Left lung (tissue), 10 donors: Measurements from ENCODE around the gene TMX1. TPM values are rescaled to one million over a fixed set of nuclear protein-coding genes. Genes with fewer than 3 reads are reported as not detected.

ENCODE experiments used
- ATAC-seq: fragments of 200-7000 bp; cut with Tn5 transposase; one replicate; pipeline ENCODE4 v1.9.1; 2020; ENCODE audit warnings: moderate library complexity
- DNase-seq, 4 donors: peaks; one replicate each; pipeline ENCODE4 v3.0.0-alpha.2; 2013 to 2020
- H3K27ac ChIP-seq, 2 donors: fragments of 200-600 bp; sonication (generic) in 1 of 2; one replicate each; pipeline versions ENCODE4 v1.5.0 to v1.8.0; 2020 to 2021
- H3K27me3 ChIP-seq, 2 donors: fragments of 200-600 bp; sonication (generic) in 1 of 2; one replicate each; pipeline versions ENCODE4 v1.5.0 to v1.8.0; 2020 to 2021
- H3K36me3 ChIP-seq, 2 donors: fragments of 200-600 bp; sonication (generic) in 1 of 2; one replicate each; pipeline versions ENCODE4 v1.5.0 to v1.8.0; 2020 to 2021
- H3K4me1 ChIP-seq, 2 donors: fragments of 200-600 bp; one replicate each; pipeline ENCODE4 v1.8.0; 2021
- H3K4me3 ChIP-seq, 2 donors: fragments of 200-600 bp; sonication (generic) in 1 of 2; one replicate each; pipeline versions ENCODE4 v1.5.0 to v1.8.0; 2020 to 2021; ENCODE audit warnings: mild to moderate bottlenecking in 1 of 2
- H3K9me3 ChIP-seq, 2 donors: fragments of 200-600 bp; sonication (generic) in 1 of 2; one replicate each; pipeline versions ENCODE4 v1.5.0 to v1.8.0; 2020 to 2021
- intact Hi-C, 2 donors: fragments of 100-400 bp; cut with DNase I; formaldehyde crosslinking; loops; one replicate each; pipeline versions ENCODE4 v1.11.2 to v1.14.2; 2022
- polyA plus RNA-seq, 6 donors: library from polyadenylated mRNA; unstranded; fragments of 120-200 nt; gene quantifications; one replicate each; pipeline ENCODE4 v1.2.1, GENCODE V29; 2013; ENCODE audit not compliant: insufficient read length in 6 of 6
- total RNA-seq, 2 donors: library from RNA; stranded (reverse); fragmentation: NEBNext Ultra II Directional; extraction: Animal tissue kit (Norgen Biotek cat#: 25700); gene quantifications; one replicate each; pipeline ENCODE4 v1.2.1, GENCODE V29; 2021
- TF ChIP-seq, protein P1 (sequence below), 2 donors: fragments of 200-600 bp; sonication (generic) in 1 of 2; IDR thresholded peaks; one replicate each; pipeline versions ENCODE4 v1.5.0 to v1.8.0; 2021; ENCODE audit warnings: antibody characterized with exemption in 2 of 2
- donor health status: DM: no; HTN: yes; CAD: no.
- donor health status: DM: no; HTN: no; CAD: no.

The TMX1 gene
- total and polyA plus RNA-seq, 8 donors: 32.7 to 55.7 (median 49.6) TPM

DNA sequence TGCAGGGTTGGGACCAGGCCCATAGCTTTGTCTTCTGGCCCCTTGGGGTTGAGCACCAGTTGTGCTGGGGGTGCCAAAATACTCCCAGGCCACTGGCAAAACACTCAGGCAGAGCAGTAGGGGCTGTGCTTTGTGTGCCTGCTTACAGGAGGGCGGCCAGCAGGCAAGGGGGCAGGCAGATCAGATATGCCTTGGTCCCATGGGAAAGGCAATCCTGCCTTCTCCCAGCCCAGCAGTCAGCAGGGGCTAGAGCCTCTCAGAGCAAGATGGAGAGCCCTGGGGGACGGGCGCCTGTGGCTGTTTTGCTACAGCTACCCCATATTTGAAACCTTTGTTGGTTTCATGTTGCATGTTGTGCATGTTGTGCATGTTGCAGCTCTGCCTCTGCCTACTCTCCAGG lies 36.2 kb upstream of the TMX1 start:
- no peak for ATAC-seq
- Histone ChIP-seq H3K4me3 (no peak overlapping the region), H3K27me3 (no peaks in the 10 kb centered on the region), H3K27ac (no peak overlapping the region), H3K4me1 (no peaks in the 10 kb centered on the region), H3K36me3 (no peaks in the 10 kb centered on the region), H3K9me3 (no peaks in the 10 kb centered on the region)
- no peak for DNase-seq
- TF ChIP-seq, protein P1, sequence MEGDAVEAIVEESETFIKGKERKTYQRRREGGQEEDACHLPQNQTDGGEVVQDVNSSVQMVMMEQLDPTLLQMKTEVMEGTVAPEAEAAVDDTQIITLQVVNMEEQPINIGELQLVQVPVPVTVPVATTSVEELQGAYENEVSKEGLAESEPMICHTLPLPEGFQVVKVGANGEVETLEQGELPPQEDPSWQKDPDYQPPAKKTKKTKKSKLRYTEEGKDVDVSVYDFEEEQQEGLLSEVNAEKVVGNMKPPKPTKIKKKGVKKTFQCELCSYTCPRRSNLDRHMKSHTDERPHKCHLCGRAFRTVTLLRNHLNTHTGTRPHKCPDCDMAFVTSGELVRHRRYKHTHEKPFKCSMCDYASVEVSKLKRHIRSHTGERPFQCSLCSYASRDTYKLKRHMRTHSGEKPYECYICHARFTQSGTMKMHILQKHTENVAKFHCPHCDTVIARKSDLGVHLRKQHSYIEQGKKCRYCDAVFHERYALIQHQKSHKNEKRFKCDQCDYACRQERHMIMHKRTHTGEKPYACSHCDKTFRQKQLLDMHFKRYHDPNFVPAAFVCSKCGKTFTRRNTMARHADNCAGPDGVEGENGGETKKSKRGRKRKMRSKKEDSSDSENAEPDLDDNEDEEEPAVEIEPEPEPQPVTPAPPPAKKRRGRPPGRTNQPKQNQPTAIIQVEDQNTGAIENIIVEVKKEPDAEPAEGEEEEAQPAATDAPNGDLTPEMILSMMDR (IDR thresholded peaks at IDR 0.05): no peak
- intact Hi-C loops: no loop called here

DNA sequence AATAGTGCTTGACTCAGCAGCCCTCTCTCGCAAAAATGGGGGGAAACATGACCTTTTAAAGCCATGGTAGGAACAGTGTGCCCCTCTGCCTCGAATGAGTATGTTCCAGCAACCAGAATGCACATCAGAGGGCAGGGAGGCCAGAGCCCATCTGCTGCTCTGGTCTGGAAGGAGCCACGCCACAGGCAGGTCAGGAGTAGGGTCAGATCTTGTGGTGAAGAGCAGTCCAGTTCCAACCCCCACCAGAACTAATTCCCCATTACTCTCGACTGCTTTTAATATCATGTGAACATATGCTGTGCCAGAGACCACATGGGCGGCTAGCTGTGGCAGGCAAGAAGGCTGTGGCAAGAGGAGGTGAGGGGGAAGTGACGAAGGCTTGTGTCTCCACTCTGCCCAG lies 34.6 kb upstream of the TMX1 start:
- no peaks in the 10 kb centered on the region for H3K27me3 ChIP-seq
- no peaks in the 10 kb centered on the region for H3K4me1 ChIP-seq
- no peak overlapping the region for H3K4me3 ChIP-seq
- no peaks in the 10 kb centered on the region for H3K36me3 ChIP-seq
- DNase-seq (no peak), ATAC-seq (no peak)
- TF ChIP-seq, protein P1 (IDR thresholded peaks at IDR 0.05): no peak
- no peaks in the 10 kb centered on the region for H3K9me3 ChIP-seq
- H3K27ac ChIP-seq: no peak overlapping the region
- intact Hi-C loops: no loop called here

DNA sequence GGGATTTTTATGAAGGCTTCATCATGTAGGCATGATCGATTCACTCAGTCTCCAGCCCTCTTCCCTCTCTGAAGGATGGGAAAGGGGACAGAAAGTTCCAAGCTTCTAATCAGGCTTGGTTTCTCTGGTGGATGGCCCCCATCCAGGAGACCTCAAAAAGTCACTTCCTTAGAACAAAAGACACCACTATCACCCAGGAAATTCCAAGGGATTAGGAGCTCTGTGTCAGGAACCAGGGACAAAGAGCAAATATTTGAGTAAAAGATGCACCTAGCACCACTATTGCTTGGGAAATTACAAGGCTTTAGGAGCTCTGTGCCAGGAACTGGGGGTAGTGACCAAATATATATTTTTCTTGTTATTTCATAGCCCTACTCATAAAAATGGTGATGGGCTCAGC lies 33.6 kb upstream of the TMX1 start:
- intact Hi-C loops: no loop called here
- DNase-seq (no peak), ATAC-seq (no peak)
- Histone ChIP-seq H3K36me3 (no peaks in the 10 kb centered on the region), H3K27me3 (no peaks in the 10 kb centered on the region), H3K27ac (no peak overlapping the region), H3K9me3 (no peaks in the 10 kb centered on the region), H3K4me1 (no peaks in the 10 kb centered on the region), H3K4me3 (no peak overlapping the region)
- TF ChIP-seq, protein P1 (IDR thresholded peaks at IDR 0.05): no peak

DNA sequence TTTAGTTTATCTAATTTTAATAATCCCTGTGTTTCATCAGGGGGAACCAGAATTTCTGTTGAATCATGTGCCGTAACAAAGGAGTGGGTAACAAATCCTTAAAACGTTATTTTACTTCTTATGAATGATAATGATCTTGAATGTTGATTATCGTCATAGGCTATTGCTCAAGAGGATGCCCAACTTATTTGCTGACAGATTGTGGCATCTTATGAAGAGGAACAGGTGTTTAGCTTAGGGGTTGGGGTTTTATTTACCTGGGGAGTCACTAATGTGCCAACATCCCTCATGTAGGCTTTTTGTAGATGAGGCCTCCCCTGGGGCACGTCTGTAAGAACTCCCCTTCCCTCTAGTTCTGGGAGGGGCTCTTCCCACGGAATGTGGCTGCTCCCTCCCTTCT lies 32.4 kb upstream of the TMX1 start:
- intact Hi-C loops: no loop called here
- H3K27ac ChIP-seq: no peak overlapping the region
- ATAC-seq (no peak), DNase-seq (no peak)
- no peaks in the 10 kb centered on the region for H3K36me3 ChIP-seq
- H3K4me1 ChIP-seq: no peaks in the 10 kb centered on the region
- H3K27me3 ChIP-seq: no peaks in the 10 kb centered on the region
- no peak overlapping the region for H3K4me3 ChIP-seq
- TF ChIP-seq, protein P1 (IDR thresholded peaks at IDR 0.05): no peak
- no peaks in the 10 kb centered on the region for H3K9me3 ChIP-seq

DNA sequence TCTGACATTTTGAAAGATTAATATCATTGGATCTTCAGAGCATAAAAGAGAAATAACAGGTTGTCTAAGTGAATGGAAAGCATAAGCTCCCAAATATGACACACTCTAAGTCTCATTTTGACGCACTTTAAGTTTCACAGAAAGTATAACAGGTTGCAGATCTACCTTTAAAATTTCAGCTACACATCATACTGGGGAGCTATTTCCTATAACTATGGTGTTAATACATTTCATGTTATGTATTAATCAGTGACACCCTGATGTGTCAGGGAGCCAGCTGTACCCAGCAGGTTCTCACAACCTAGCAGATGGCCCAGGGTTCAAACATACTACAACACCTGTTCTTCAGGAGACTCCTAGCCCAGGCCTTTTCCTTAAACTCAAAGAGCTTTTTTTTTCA lies 31.1 kb upstream of the TMX1 start:
- H3K9me3 ChIP-seq: no peaks in the 10 kb centered on the region
- TF ChIP-seq, protein P1 (IDR thresholded peaks at IDR 0.05): no peak
- no peak overlapping the region for H3K27ac ChIP-seq
- ATAC-seq (no peak), DNase-seq (no peak)
- H3K36me3 ChIP-seq: no peaks in the 10 kb centered on the region
- intact Hi-C loops: no loop called here
- H3K4me3 ChIP-seq: no peak overlapping the region
- H3K27me3 ChIP-seq: no peaks in the 10 kb centered on the region
- H3K4me1 ChIP-seq: no peaks in the 10 kb centered on the region
